HepG2 (cell line): ENCODE measurements around the gene MARF1. TPM values are rescaled to one million over a fixed set of nuclear protein-coding genes. Genes with fewer than 3 reads are reported as not detected.
"Not testable (repeated sequence)": the region's sequence is repeated elsewhere in the genome, so short reads cannot be mapped to it uniquely, and the experiment has no call there.

Experiments
- ATAC-seq: fragments of 200-7000 bp; cut with Tn5 transposase; 3 replicates; pipeline ENCODE4 v1.9.1; 2020; ENCODE audit warnings: mild to moderate bottlenecking, moderate library complexity
- BruUV-seq: library from RNA; stranded (reverse); fragments of 400-500 nt; replicated peaks from 2 replicates; lab custom pipeline; 2021; lab: Mats Ljungman, UMichigan
- CTCF ChIA-PET: fragments of 300-600 bp; formaldehyde crosslinking; extraction: SDS; loops from one replicate; lab custom pipeline; 2021; ENCODE audit warnings: low total read pairs, inconsistent platforms, low intra/inter-chr PET ratio; lab: Yijun Ruan, JAX
- POLR2A ChIA-PET: fragments of 350-600 bp; sonication (Branson Sonifier 250); formaldehyde crosslinking; loops from one replicate; lab custom pipeline; 2020; ENCODE audit warnings: antibody characterized with exemption, inconsistent platforms; lab: Yijun Ruan, JAX
- DNase-seq: peaks from one replicate; pipeline ENCODE4 v3.0.0-alpha.2; 2015; ENCODE audit warnings: low spot score
- FAIRE-seq: peaks from 3 replicates; lab custom pipeline; 2011; peaks lifted over from hg19 to GRCh38; lab: Jason Lieb, UNC
- H2AFZ ChIP-seq: one replicate; pipeline ENCODE4 v1.6.1; 2011; ENCODE audit warnings: low read length, inconsistent platforms
- H3K27ac ChIP-seq: fragments of 300-600 bp; 3 replicates; pipeline ENCODE4 v1.8.0; 2011; ENCODE audit warnings: mixed run types, mild to moderate bottlenecking, mixed read lengths, low read length, inconsistent platforms; ENCODE audit not compliant: insufficient read depth; ENCODE audit errors: extremely low read length
- H3K27me3 ChIP-seq, 2 experiments: fragments of 200-600 bp in 1 of 2; 2 replicates in 1 of 2; 3 replicates in 1 of 2; pipeline versions ENCODE4 v1.6.0 to v1.8.0; 2011; ENCODE audit warnings: low read length in 2 of 2, mild to moderate bottlenecking in 2 of 2, moderate library complexity in 2 of 2, inconsistent platforms in 1 of 2; ENCODE audit not compliant: insufficient read depth in 2 of 2, control insufficient read depth in 1 of 2
- H3K36me3 ChIP-seq, 2 experiments: fragments of 200-600 bp in 1 of 2; replicated peaks in 1 of 2; 2 replicates in 1 of 2; 3 replicates in 1 of 2; pipeline versions ENCODE4 v1.5.1 to v1.8.0; 2011; ENCODE audit warnings: low read length in 2 of 2, inconsistent platforms in 1 of 2; ENCODE audit not compliant: insufficient read depth in 2 of 2, control insufficient read depth in 1 of 2
- H3K4me1 ChIP-seq: 2 replicates; pipeline ENCODE4 v1.5.1; 2012; ENCODE audit warnings: low read length, inconsistent platforms; ENCODE audit not compliant: insufficient read depth
- H3K4me2 ChIP-seq: 2 replicates; pipeline ENCODE4 v1.6.0; 2011; ENCODE audit warnings: low read depth, low read length, inconsistent platforms
- H3K4me3 ChIP-seq, 3 experiments: fragments of 200-600 bp in 1 of 3; sonication (generic), shearing (Covaris generic) in 1 of 3; replicated peaks in 1 of 3; 2 replicates each; pipeline ENCODE4 v1.5.1; 2011 to 2016; ENCODE audit warnings: low read length in 3 of 3, inconsistent platforms in 2 of 3, low read depth in 2 of 3, mild to moderate bottlenecking in 2 of 3, control low read depth in 1 of 3, mixed read lengths in 1 of 3; ENCODE audit not compliant: insufficient read depth in 1 of 3
- H3K79me2 ChIP-seq: one replicate; pipeline ENCODE4 v1.6.1; 2011; ENCODE audit warnings: low read length, inconsistent platforms; ENCODE audit not compliant: insufficient read depth
- H3K9ac ChIP-seq: 2 replicates; pipeline ENCODE4 v1.6.0; 2011; ENCODE audit warnings: mild to moderate bottlenecking, low read depth, low read length, inconsistent platforms; ENCODE audit not compliant: insufficient read depth
- H3K9me3 ChIP-seq: 2 replicates; pipeline ENCODE4 v1.5.1; 2012; ENCODE audit warnings: mild to moderate bottlenecking, low read length
- H4K20me1 ChIP-seq: 2 replicates; pipeline ENCODE4 v1.6.0; 2011; ENCODE audit warnings: inconsistent platforms, mild to moderate bottlenecking, low read length, moderate library complexity; ENCODE audit not compliant: insufficient read depth
- ARID4A ChIP-seq: sonication (generic); formaldehyde crosslinking; IDR thresholded peaks from 2 replicates; pipeline ENCODE4 v1.5.0; 2020; ENCODE audit warnings: mild to moderate bottlenecking, missing genetic modification reagents, borderline replicate concordance
- PCBP1 ChIP-seq: fragments of 200-400 bp; formaldehyde crosslinking; IDR thresholded peaks from 2 replicates; pipeline ENCODE4 v1.6.1; 2017; ENCODE audit warnings: mild to moderate bottlenecking, low read depth, low read length, borderline replicate concordance
- PRDM4 ChIP-seq: sonication (generic); formaldehyde crosslinking; IDR thresholded peaks from 2 replicates; pipeline ENCODE4 v1.9.0; 2021; ENCODE audit warnings: missing genetic modification reagents, borderline replicate concordance
- SETDB1 ChIP-seq: sonication (generic); formaldehyde crosslinking; IDR thresholded peaks from 2 replicates; pipeline ENCODE4 v1.5.1; 2020; ENCODE audit warnings: missing genetic modification reagents, mild to moderate bottlenecking, borderline replicate concordance
- SP1 ChIP-seq, 2 experiments: fragments of 450-650 bp in 1 of 2; sonication (generic) in 1 of 2; formaldehyde crosslinking in 1 of 2; IDR thresholded peaks; 2 replicates each; pipeline versions ENCODE4 v1.4.0 to v1.6.1; 2016 to 2020; ENCODE audit warnings: missing genetic modification reagents in 1 of 2
- TARDBP ChIP-seq: sonication (generic); formaldehyde crosslinking; IDR thresholded peaks from 2 replicates; pipeline ENCODE4 v1.8.0; 2022; ENCODE audit warnings: mild to moderate bottlenecking, missing genetic modification reagents
- ZNF264 ChIP-seq: sonication (generic); formaldehyde crosslinking; IDR thresholded peaks from 2 replicates; pipeline ENCODE4 v1.4.0; 2020; ENCODE audit warnings: missing genetic modification reagents
- ZNF383 ChIP-seq: sonication (generic); formaldehyde crosslinking; IDR thresholded peaks from 2 replicates; pipeline ENCODE4 v1.4.0; 2020; ENCODE audit warnings: missing genetic modification reagents, mild to moderate bottlenecking, borderline replicate concordance
- WGBS: methylation state at CpG from one replicate; pipeline ENCODE4 v1.1.6; 2017; ENCODE audit warnings: low lambda C conversion rate; 5-methylcytosine and 5-hydroxymethylcytosine counted together
- in situ Hi-C: cut with HindIII; loops from 2 replicates; pipeline ENCODE4 v1.10.0; 2017; ENCODE audit warnings: low pct_unique_long_range_greater_than_20kb; ENCODE audit not compliant: extremely low pct_ligation_motif_present
- intact Hi-C: fragments of 100-400 bp; cut with micrococcal nuclease; formaldehyde crosslinking; loops from one replicate; pipeline ENCODE4 v1.10.0; 2022; ENCODE audit not compliant: unreplicated experiment
- polyA plus RNA-seq, 8 experiments: library from polyadenylated mRNA; depleted of rRNA in 3 of 8; stranded (reverse) in 7 of 8; unstranded in 1 of 8; fragments of >200 nt; fragmentation: Illumina TruSeq in 4 of 8; extraction: Trizol in 4 of 8; gene quantifications; 2 replicates each; pipeline versions ENCODE4 v1.2.1 to v1.2.3, GENCODE V29; 2011 to 2016; ENCODE audit warnings: low read depth in 4 of 8, missing spikeins in 1 of 8, mixed read lengths in 1 of 8; ENCODE audit not compliant: insufficient read depth in 1 of 8
- total RNA-seq, 5 experiments: library from RNA; depleted of rRNA; stranded (reverse); fragments of >200 nt; fragmentation: Illumina TruSeq; extraction: Trizol; gene quantifications; 2 replicates each; pipeline ENCODE4 v1.2.3, GENCODE V29; 2016; ENCODE audit warnings: low read depth in 1 of 5

MARF1 gene
- total and polyA plus RNA-seq, 2 of the 13 experiments (the other 11 are each of a cell fraction or from before 2014, with no cell fraction given) = 8.7 to 20.7 TPM

GRCh38 chr16:15573896-15574613 lies 68.9 kb downstream of the MARF1 start:
- intact Hi-C loops, H3K27ac ChIP-seq, FAIRE-seq, H2AFZ ChIP-seq, H3K4me2 ChIP-seq, H3K27me3 ChIP-seq, H4K20me1 ChIP-seq, H3K9ac ChIP-seq, H3K9me3 ChIP-seq, H3K4me3 ChIP-seq, H3K79me2 ChIP-seq, DNase-seq, CTCF ChIA-PET, in situ Hi-C loops, BruUV-seq, ATAC-seq, H3K36me3 ChIP-seq: not testable (repeated sequence)
- 94% methylated on average over 11 of the region's 11 CpGs for WGBS
- POLR2A ChIA-PET = interaction anchor here (0.7 to 0.8 kb wide), 2 partner anchors 11 to 69 kb away, joined by 3 read pairs; partner anchors contain the start of gene MARF1
- peaks cover 68% of the 10 kb centered on the region for H3K4me1 ChIP-seq

GRCh38 chr16:15573274-15573895 lies 69.6 kb downstream of the MARF1 start:
- DNase-seq (no peak), FAIRE-seq (no peak), ATAC-seq (no peak)
- in situ Hi-C loops = no loop called here
- intact Hi-C loops = no loop called here
- Histone ChIP-seq H3K4me3 (no peak overlapping the region), H3K27me3 (no peaks in the 10 kb centered on the region), H4K20me1 (no peaks in the 10 kb centered on the region), H2AFZ (peak overlapping the region; percentile 15), H3K27ac (peak overlapping the region; percentile 20), H3K79me2 (no peaks in the 10 kb centered on the region), H3K4me1 (peaks cover 68% of the 10 kb centered on the region), H3K36me3 (no peaks in the 10 kb centered on the region), H3K9me3 (no peaks in the 10 kb centered on the region), H3K9ac (no peak overlapping the region), H3K4me2 (peak overlapping the region; percentile 42; the same call in 1 of the 2 replicates)
- POLR2A ChIA-PET = interaction anchor here (0.7 to 3.1 kb wide), 6 partner anchors 17 to 109 kb away, joined by 3 to 18 read pairs (median 4); partner anchors contain the start of gene MARF1
- CTCF ChIA-PET = no interaction called here
- 78% methylated on average over 7 of the region's 7 CpGs for WGBS
- BruUV-seq = no TSS peak
- no peak for TF ChIP-seq ARID4A (CRISPR knock-in tag)
- TF ChIP-seq TARDBP = no peak
- no peak for TF ChIP-seq ZNF264 (CRISPR knock-in tag)
- no peak for TF ChIP-seq PCBP1
- TF ChIP-seq PRDM4 (CRISPR knock-in tag) = no peak
- TF ChIP-seq SP1 (IDR thresholded peaks at IDR 0.05) = no peak
- TF ChIP-seq SP1 (CRISPR knock-in tag; IDR thresholded peaks at IDR 0.05) = no peak
- TF ChIP-seq SETDB1 (CRISPR knock-in tag) = no peak
- no peak for TF ChIP-seq ZNF383 (CRISPR knock-in tag)
